Stimulated activated CD4-positive, alpha-beta T cell treated with anti-CD3 and anti-CD28 coated beads, TNF-alpha, amount 100 ng/mL, for 24 hours (primary cell): ENCODE data around the gene C1orf87.

Source experiments
- DNase-seq, 3 experiments: peaks; one replicate each; pipeline ENCODE4 v3.0.0-alpha.2; 2020; ENCODE audit warnings: low read depth in 3 of 3

The C1orf87 gene

GRCh38 chr1:60073605-60074278, at the start of gene C1orf87:
Gene C1orf87, minus strand, starts transcription at chr1:60073770. Its CDS starts 1,127 bp downstream, at chr1:60072643.
- DNase-seq = no peak

- DNase-seq = no peak
Measured at GRCh38 chr1:60118085-60118484, 44.5 kb upstream of the C1orf87 start.

- DNase-seq = no peak
Measured at GRCh38 chr1:60114745-60115318, 41.3 kb upstream of the C1orf87 start.

- no peak for DNase-seq
Measured at GRCh38 chr1:60113596-60113995, 40.0 kb upstream of the C1orf87 start.

- no peak for DNase-seq
Measured at GRCh38 chr1:60113028-60113427, 39.5 kb upstream of the C1orf87 start.

- no peak for DNase-seq
Measured at GRCh38 chr1:60111716-60112115, 38.1 kb upstream of the C1orf87 start.

- DNase-seq = no peak
Measured at GRCh38 chr1:60111118-60111517, 37.5 kb upstream of the C1orf87 start.

- no peak for DNase-seq
Measured at GRCh38 chr1:60108196-60108595, 34.6 kb upstream of the C1orf87 start.

- DNase-seq = no peak
Measured at GRCh38 chr1:60103186-60103585, 29.6 kb upstream of the C1orf87 start.

GRCh38 chr1:60102267-60103061, 28.9 kb upstream of the C1orf87 start:
- no peak for DNase-seq

GRCh38 chr1:60101516-60101915, 27.9 kb upstream of the C1orf87 start:
- DNase-seq = no peak

- DNase-seq = no peak
Measured at GRCh38 chr1:60091195-60091715, 17.7 kb upstream of the C1orf87 start.

- no peak for DNase-seq
Measured at GRCh38 chr1:60090655-60091054, 17.1 kb upstream of the C1orf87 start.

GRCh38 chr1:60088620-60089155, 15.1 kb upstream of the C1orf87 start:
- DNase-seq = no peak

- DNase-seq = no peak
Measured at GRCh38 chr1:60087681-60088080, 14.1 kb upstream of the C1orf87 start.

- no peak for DNase-seq
Measured at GRCh38 chr1:60078182-60078581, 4.6 kb upstream of the C1orf87 start.

GRCh38 chr1:60071296-60071695, 2.3 kb downstream of the C1orf87 start:
- DNase-seq = no peak

- DNase-seq = no peak
Measured at GRCh38 chr1:60069691-60070090, 3.9 kb downstream of the C1orf87 start.

GRCh38 chr1:60068393-60069045, 5.1 kb downstream of the C1orf87 start:
- DNase-seq = no peak

- DNase-seq = no peak
Measured at GRCh38 chr1:60066001-60066400, 7.6 kb downstream of the C1orf87 start.

- DNase-seq = no peak
Measured at GRCh38 chr1:60065199-60065598, 8.4 kb downstream of the C1orf87 start.

- no peak for DNase-seq
Measured at GRCh38 chr1:60063561-60063960, 10.0 kb downstream of the C1orf87 start.
